D721Med (cell line): ENCODE data around the gene TNFRSF21.

ENCODE experiments used
- DNase-seq: peaks from one replicate; pipeline ENCODE4 v3.0.0; 2011; ENCODE audit warnings: low spot score; ENCODE audit not compliant: insufficient read length
- FAIRE-seq: peaks from 2 replicates; lab custom pipeline; 2011; peaks lifted over from hg19 to GRCh38; lab: Jason Lieb, UNC
- TF ChIP-seq, protein P1 (sequence below): IDR thresholded peaks from 2 replicates; pipeline ENCODE4 v1.5.1; 2012; ENCODE audit warnings: mild to moderate bottlenecking, control low read depth; ENCODE audit not compliant: insufficient read depth; ENCODE audit errors: missing control alignments

Gene TNFRSF21

DNA sequence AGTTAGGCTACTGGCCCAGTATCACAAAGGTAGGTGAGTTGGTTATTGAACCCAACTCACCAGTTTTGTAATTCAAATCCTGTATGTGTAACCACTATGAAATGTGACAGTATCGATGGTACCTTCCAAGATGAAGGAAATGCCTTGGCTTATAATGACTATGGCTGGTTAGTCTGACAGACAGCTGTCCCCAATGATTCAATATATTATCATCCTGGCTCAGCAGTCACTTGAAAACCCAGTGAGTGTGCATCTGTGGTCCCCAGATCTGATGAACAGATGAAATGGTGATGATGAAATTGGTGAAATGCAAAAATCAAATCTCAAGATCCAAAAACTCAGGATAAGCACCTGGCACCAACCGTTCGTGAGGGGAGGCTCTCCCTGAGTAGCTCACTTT lies 54.8 kb downstream of the TNFRSF21 start:
- DNase-seq: no peak
- TF ChIP-seq, protein P1, sequence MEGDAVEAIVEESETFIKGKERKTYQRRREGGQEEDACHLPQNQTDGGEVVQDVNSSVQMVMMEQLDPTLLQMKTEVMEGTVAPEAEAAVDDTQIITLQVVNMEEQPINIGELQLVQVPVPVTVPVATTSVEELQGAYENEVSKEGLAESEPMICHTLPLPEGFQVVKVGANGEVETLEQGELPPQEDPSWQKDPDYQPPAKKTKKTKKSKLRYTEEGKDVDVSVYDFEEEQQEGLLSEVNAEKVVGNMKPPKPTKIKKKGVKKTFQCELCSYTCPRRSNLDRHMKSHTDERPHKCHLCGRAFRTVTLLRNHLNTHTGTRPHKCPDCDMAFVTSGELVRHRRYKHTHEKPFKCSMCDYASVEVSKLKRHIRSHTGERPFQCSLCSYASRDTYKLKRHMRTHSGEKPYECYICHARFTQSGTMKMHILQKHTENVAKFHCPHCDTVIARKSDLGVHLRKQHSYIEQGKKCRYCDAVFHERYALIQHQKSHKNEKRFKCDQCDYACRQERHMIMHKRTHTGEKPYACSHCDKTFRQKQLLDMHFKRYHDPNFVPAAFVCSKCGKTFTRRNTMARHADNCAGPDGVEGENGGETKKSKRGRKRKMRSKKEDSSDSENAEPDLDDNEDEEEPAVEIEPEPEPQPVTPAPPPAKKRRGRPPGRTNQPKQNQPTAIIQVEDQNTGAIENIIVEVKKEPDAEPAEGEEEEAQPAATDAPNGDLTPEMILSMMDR: no peak
- FAIRE-seq: no peak

DNA sequence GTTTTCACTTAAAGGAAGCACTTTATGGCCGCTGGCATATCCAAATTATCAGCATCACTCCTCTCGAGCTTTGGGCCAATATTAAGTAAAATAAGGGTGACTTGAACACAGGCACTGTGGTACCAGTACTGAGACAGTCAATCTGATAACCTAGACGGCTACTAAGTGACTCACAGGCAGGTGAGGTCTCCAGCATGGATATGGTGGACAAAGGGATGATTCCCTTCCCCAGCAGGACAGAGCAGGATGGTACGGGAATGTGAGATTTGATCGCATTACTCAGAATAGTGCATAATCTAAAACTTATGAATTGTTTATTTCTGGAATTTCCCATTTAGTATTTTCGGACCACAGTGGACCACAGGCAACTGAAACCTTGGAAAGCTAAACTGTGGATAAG lies 55.7 kb downstream of the TNFRSF21 start:
- TF ChIP-seq, protein P1: no peak
- DNase-seq: no peak
- no peak for FAIRE-seq

DNA sequence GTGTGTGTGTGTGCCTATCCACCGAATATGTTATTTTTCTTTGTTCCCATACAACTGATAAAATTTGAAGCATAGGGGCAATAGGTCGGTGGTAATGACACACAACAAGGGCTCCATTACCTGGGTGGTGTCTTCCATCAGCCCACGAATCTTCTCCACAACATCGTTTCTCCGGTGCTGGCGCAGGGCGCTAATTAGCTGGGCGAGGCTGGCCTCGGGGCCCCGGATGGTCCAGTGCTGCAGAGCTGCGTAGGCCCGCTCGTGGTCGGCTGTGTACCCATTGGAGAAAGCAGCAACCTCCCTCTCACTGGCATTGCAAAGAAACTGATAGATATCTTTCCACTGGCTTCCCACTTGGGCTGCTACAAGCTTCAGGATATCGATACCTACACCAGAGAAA lies 56.6 kb downstream of the TNFRSF21 start:
- TF ChIP-seq, protein P1: no peak
- no peak for FAIRE-seq
- no peak for DNase-seq

DNA sequence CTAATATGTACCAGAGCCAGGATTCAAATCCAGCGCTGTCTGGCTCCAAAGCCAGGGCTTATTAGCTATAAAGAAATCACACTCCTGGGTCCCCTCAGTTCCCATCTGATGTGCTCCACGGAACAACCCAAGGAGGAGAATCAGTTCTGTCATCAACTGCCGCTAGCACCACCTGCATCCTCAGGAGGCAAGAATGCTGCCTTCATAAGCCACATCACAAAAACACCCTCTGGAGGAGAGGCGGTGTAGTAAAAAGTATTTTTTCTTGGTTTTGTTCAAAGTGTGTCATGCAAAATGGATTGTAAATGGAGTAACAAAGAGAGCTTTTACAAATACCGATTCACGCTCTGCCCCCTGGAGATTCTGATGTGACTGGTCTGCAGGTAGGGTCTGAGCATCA lies 57.1 kb downstream of the TNFRSF21 start:
- FAIRE-seq (no peak), DNase-seq (no peak)
- TF ChIP-seq, protein P1: no peak

DNA sequence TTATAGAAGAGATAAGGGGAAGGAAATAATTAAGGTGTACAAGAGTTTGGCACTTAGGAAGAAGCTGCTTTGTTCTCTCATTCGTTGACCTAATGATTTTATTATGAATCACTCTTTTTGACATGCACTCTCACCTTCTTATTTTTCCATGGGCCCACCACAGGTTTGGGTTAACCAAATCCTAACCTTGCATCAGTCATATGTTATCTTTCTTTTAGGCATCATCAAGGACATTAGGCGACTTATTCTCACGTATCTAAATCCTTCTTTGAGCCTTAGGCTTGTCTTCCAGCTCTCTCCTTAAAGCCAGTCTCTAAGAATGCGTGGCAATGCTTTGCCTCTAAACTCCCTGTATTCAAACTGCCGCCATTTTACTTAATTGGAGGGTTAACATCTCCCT lies 58.3 kb downstream of the TNFRSF21 start:
- DNase-seq: no peak
- FAIRE-seq: no peak
- TF ChIP-seq, protein P1: no peak

DNA sequence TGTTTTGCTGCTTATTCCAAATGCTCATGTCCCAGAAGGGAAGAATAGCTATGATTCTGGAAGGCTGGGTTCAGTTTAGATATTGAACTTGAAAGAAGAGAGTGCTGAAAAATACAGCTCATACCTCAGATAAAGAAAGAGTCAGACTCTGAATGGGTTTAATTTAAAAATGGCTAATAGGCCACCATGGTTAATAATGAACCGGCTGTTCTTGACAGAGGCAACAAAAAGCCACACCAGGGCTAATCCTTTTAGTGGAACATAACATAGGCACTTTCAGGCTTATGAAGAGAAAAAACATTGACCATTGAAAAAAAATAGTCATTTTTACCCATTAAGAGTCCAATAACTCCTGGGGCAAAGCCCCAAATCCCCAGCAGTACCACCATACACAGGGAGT lies 59.4 kb downstream of the TNFRSF21 start:
- FAIRE-seq: no peak
- TF ChIP-seq, protein P1: no peak
- DNase-seq: no peak

DNA sequence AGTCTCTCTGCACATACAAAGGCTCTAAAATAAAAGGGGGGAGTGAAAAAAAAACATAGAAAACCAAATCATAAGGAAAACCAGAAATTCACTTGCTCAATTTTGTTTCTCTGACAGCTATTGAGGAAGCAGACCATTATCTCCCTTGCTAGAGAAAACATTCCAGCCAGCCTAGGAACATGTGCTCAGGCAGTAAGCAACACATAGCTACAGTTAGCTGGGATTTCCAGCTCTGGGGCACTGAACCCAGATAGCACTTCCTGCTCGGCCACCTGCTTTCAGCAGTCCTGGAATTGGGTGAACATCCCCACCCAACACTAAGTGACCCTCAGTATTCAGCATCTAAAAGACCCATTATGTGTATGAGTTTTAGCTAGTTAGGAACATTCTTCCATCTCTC lies 61.3 kb downstream of the TNFRSF21 start:
- TF ChIP-seq, protein P1: no peak
- FAIRE-seq: no peak
- DNase-seq: no peak
